GM18861 (cell line): ENCODE data around the gene NHSL1.
A peak's percentile ranks its signal among the peaks of the same experiment; 100 is the strongest.

Experiments
- ATAC-seq: cut with Tn5 transposase; IDR thresholded peaks from one replicate; pipeline ENCODE4 v1.9.1; 2021; ENCODE audit not compliant: unreplicated experiment

Gene NHSL1

DNA sequence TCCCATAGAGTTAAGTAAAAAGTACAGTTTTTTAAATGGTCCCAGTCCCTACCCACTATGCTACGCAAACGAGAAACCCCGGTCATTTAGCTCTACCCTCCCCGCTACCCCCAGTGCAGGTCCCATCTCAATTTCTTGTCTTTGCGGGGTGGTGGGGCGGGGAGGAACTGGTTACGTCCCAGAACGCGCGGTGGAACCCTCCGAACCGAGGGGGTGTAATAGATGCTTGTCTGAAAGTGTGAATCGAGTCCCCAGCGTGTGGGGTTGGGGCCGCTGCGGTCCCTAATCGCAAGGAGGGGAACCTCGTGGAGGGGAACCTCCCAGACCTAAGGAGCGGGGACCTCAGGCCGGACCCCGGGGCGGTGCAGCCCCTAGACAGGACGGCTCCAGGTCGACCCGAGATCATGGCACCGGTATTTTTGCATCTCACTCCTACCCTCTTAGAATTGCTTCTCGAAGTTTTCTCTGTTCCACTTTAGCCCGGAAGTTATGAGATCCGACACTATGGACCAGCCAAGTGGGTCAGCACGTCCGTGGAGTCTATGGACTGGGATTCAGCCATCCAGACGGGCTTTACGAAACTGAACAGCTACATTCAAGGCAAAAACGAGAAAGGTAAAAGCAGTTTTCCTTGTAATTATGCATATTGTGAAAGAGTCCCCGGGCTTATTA is 94.5 kb downstream of the NHSL1 start:
- no peak for ATAC-seq

DNA sequence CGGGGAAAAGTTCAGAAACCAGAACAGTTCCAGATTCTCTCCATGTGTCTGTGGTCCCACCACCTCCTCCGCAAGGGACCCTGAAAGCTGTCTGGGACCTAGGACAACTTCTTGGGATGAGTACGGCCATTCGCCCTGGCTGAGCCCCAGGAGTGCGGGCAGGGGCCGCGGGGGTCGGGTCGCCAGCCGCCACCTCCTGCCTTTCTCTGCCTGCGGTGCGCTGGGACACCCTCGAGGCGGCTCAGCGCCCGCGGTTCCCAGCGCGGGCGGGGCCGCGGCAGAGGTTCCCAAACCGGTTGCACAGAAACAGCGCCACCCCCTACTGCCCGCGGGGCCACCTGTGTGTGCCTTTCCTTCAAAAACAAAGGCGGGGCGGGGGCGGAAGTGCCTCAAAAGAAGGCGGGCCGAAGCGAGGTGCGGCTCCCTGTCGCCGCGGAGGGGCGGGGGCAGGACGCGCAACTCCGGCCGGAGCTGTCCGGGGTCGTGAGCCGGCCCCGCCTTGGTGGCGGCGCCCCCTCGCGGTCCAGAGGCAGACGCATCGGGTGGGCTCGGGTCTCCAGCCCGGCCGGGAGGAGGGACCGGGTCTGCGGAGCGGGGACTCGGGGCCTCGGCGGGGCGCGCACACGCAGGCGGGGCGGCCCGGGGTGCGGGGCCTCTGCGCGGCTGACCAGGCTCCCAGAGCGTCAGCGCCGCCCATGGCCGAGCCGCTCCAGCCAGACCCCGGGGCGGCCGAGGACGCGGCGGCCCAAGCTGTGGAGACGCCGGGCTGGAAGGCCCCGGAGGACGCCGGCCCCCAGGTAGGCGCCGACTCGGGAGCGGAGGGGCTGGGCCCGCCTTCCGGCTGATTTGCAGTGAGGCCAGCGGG is 95.3 kb downstream of the NHSL1 start, which contains the start of gene HEBP2:
TSS of gene HEBP2 (plus strand) at position 423 of the 865 bp plus-strand sequence. CDS start at position 696, 273 bp downstream.
- peak; percentile 84 for ATAC-seq

DNA sequence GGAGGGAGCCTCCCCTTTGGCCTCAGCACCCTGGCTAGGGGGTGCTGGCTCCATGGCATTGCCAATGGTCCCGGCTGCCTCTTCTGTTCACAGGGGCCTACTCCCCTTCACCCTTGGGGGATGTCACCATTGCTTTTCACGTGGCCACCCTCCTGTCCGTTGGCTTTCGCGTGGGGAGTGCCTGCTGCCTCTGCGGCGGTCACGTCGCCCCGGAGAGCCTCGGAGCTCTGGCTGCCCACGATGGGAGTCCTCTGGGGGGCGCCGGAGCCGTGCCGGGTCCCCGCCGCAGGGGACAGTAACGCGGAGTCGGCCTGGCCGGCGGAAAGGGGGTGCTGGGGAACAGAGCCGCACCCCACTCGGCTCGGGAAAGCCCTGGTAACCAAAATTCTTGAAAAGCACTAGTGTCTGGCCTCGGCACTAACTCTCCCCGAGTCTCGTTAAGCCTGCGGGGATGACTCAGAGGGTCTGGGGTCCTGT is 95.9 kb downstream of the NHSL1 start:
- ATAC-seq: peak; percentile 3

DNA sequence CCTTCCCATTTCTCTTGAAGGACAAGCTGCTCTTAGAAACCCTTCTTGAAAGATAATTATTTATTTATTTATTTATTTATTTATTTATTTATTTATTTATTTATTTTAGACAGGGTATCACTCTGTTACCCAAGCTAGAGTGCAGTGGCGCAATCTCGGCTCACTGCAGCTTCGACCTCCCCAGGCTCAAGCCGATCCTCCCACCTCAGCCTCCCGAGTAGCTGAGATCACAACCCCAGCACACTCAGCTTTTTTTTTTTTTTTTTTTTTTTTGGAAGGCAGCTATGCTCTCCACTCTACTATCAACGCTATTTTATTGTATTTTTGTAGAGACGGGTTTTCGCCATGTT is 96.5 kb downstream of the NHSL1 start:
- no peak for ATAC-seq

DNA sequence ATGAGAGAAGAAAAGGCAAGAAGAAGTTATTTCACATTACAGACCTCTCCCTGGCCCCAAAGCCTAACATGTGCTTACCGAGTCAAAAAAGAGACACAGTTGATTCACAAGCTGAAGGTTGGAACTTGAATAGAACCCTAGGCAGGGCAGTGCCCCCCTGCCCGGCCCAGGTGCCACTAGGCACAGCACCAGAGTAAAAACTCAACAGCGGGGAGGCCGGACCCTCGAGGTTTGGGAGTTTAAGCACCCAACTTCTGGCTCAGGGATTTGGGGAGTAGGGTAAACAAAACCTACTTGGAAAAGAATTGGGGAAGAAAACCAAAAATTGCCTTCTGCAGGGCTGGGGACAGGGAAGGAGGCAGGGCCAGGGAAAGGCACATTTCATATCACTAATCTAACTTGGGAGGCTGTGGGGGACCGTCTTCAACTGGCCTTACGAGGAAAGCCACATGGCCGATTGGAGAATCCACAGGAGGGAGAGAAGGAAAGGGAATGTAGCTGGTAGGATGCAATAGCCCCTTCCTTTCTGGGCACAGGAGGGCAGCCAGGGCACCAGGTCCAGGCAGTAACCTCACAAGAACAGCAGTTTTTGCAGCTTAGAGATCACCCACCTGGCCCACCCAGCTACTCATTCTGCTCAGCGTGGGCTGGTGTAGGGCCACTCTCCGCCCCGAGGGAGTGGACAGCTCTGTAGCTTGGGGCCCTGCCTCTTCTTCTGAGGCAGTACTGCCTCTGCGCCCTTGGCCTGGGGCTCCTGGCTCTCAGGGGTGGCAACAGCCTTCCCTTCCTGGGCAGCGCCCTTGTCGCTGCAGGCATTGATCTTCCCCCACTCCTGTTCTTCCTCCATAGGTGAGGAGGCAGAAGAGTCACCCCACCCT is 97.1 kb downstream of the NHSL1 start:
- no peak for ATAC-seq

DNA sequence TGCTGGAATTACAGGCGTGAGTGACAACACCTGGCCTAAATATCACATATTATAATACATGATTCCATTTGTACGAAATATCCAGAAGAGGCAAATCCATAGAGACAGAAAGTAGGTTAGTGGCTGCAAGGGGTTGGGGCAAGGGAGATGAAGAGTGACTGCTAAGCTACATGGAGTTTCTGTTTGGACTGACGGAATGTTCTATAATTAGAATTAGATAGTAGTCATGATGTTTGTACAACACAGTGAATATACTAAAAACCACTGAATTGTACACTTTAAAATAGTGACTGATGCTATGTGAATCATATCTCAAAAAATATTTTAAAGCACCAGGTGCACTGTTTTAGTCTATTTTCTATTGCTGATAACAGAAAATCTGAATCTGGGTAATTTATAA is 99.0 kb downstream of the NHSL1 start:
- ATAC-seq: no peak

DNA sequence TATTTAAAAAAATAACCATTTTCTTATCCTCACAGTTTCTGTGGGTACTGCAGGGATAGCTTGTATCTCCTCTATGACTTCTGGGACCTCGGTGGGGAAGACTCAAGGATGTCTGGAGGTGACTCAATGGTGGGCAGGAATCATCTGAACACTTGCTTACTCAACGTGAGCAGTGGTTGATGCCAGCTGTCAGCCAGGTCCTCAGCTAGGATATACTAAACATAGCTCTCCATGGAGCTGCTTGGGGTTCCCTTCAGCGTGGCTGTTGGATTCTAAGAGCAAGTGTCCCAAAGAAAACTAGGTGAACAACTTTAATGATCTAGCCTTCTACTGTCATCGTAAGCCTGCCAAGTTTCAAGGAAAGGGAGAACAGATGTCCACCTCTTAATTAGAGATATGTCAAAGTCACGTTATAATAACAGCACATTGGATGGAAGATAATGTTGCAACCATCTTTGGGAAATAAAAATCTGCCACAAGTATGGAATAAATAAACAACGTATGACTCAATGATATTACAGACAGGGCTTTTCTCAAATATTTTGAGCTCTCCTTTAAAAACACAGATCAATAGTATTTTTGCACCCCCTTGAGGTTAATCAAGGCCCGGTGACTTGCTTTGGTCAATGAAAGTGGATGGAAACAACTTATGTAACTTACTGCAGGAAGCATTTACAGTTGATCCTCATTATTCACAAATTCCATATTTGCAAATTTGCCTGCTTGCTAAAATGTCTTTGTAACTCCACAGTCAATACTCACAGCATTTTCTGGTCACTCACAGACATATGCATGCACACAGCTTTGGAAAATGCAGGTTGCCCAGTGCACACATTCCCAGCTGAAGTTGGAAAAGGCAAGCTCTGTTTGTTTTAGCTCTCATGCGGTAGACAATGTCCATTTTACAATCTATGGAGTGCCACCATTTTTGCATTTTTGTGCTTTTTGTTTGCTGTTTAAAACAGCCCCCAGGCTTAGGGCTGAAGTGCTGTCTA is 101.9 kb downstream of the NHSL1 start:
- no peak for ATAC-seq

DNA sequence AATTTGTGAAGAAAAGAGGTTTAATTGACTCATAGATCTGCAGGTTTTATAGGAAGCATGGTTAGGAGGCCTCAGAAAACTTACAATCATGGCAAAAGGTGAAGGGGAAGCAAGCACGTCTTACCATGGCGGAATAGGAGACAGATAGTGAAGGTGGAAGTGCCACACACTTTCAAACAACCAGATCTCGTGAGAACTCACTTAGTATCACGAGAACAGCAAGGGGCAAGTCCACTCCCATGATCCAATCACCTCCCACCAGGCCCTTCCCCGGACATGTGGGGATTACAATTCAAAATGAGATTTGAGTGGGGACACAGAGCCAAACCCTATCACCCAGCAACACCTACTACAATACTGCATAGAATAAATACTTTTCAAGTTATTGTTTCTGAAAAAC is 102.6 kb downstream of the NHSL1 start:
- no peak for ATAC-seq

DNA sequence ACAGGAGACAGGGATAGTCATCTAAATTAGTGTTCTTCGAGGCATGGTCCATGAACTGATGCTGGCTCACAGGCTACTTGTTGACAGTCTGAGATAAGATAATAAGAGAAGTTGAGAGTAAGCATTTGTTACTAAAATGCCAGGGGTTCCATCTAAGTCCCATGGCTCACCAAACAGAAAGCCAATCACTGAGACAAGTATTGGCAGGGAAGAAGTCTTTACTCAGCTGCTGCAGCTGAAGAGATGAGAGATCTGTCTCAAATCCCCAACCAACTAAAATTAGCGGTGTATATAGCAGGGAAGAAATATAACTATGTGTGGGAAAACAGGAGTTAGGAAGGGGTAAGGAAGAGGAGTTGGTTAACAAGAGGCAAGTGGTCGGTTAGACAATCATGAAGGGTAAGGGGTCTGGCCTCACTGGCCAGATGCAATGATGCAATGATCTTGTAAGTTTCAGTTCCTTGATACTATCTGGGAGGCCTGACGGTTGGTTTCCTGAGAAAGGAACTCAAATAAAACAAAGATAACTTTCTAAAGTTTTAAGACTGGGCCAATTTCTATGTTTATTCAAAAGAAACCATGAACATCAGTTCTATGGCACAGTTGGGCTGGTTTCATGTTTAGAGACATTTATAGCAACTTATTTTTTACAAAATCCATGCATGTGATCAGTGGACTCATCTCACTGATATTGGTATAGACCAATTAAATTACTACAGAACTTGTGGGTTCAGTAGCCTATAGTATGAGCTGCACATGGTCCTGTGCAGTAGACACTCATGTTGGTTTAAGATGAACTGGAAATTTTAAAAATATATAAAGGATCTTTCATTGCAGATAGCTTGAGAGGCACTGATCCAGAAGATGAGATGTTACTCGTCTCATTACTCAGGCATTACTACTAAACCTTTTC is 105.2 kb downstream of the NHSL1 start:
- ATAC-seq: peak; percentile 45

DNA sequence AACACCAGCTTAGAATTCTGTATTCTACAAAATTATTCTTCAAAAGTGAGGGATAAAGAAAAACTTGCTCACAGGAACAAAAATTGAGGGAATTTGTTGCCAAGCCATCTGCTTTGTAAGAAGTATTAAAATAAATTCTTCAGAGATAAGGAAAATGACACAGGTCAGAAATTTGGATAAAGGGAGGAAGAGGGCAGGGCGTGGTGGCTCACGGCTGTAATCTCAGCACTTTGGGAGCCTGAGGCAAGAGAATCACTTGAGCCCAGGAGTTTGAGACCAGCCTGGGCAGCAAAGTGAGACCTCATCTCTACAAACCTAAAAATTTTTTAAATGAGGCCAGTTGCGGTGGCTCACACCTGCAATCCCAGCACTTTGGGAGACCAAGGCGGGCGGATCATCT is 109.7 kb downstream of the NHSL1 start:
- ATAC-seq: no peak

DNA sequence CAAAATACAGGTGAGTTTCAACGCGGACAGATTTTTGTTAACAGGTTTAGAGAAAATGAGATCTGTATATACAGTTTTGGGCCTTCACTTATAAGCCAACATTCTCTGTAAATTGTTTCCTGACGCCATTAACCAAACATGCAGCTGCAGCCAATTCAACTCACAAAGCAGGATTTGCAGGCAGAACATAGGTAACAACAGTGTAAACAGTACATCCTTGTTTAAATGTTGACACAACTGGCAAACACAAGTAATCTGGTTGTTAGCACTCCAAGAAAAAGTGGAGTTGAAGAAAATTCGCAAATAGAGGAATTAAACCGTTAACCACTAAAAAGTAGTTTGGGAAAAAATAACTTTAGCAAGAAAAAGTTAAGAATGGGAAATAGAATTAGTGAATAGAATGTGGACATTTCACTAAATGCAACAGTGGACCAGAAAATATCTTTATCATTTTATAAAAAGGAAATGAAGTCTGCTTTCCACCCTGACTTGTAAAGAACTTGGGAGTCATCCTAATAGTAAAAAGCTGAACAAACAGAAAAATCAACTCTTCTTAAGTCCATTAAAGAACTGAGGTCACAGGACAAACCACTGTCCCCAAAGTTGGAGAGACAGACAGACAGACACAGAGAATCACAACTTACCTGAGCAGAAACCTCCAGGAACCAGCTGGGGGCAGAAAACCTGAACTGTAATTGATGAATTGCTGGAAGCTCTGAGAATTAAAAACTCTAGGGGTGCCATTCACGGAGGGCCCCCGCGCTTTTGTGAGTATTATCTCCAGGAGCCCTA is 111.5 kb downstream of the NHSL1 start:
- ATAC-seq: no peak

DNA sequence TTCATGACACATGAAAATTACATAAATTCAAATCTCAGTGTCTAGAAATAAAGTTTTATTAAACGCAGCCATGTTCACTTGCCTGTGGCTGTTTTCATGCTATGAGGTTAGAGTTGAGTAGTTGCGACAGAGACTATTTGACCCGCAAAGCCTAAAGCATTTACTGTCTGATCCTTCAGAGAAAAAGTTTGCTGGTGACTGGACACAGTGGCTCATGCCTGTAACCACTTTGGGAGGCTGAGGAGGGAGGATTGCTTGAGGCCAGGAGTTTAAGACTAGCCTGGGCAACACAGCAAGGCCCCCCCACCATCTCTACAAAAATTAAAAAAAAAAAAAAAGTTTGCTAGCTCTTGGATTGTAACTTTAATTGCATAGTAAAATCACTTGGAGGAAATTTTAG is 112.4 kb downstream of the NHSL1 start:
- ATAC-seq: no peak

DNA sequence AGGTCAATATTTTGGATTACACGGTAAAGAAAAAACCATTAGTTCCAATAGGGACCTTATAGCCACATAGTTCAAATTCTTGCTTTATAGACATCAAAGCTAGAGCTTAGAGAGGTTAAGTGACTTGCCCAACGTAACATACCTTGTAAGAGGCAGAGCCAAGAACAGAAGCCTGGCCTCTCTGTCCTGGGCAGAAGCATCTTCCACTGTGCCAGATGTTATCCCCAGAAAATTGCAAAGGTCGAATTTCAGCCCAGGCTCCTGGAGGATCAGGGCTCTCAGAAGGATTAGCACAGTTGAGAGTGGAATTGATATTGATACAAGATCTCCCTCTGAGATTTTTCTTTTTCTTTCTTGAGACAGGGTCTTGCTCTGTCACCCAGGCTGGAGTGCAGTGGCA is 115.5 kb downstream of the NHSL1 start:
- ATAC-seq: no peak

DNA sequence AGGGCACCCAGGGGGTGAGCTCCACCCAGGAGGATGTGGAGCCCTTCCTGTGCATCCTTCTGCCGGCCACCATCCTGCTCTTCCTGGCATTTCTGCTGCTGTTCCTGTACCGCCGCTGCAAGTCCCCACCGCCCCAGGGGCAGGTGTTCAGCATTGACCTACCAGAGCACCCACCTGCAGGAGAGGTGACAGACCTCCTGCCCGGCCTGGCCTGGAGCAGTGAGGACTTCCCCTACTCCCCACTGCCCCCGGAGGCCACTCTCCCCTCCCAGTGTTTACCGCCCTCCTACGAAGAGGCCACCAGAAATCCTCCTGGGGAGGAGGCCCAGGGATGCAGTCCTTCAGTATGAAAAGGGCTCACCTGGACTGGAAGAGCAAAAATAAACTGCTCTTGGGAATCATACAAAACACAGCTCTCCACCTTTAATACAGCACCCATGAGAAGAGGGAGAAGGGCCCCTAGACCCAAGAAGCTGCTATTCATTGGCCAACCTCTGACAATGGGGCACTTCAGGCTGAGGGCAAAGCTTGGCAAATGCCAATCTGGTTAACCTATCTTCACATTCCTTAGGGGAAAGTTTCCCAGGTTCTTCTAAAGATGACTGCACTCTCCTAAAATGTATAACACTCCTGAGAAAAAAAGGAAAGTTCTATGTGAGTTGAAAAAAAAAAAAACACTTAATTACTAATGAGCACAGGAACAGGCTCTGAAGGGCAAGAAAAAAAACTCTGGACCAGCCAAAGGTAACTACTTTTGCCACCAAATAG is 116.6 kb downstream of the NHSL1 start:
- ATAC-seq: no peak

DNA sequence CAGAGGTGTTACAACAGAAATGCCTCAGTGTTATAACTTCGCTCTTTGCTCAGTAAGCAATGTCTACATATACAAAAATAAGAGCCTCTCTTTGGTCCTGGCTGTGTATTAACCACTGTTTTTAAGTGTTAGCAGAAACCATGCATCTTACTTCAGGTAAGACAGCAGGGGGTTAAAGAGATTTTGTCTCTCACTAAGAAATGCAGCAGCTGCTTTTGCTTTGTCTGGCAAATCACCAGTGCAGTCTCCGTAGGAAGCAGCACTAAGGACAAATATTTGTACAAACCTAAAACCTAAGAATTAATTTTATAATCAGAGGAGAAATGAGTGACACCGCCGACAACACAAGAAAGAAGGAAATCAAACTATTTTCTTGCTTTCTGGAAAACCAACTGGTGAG is 120.8 kb downstream of the NHSL1 start:
- ATAC-seq: no peak

DNA sequence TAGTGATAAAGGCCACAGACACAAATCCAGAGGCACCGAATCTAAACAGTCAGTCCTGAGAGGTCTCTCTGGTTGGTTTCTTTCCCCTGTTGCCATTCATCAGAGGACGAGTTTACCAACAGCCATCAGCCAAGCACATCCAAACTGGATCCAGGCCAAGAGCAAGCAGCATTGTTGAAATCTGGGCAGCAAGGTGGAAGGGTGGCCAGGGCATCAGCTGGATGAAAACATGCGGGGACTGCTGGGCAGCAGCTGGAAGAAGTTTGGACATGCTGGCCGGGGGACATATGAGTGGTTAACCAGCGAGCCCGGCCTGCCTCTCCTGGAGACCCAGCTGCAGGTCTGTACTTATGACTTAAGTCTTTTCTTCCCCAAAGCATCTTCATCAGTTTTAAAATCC is 121.5 kb downstream of the NHSL1 start, which contains the start of gene SMIM28:
TSS of gene SMIM28 (plus strand) at position 62 of the 400 bp plus-strand sequence. CDS start at position 230, 168 bp downstream.
- ATAC-seq: no peak

DNA sequence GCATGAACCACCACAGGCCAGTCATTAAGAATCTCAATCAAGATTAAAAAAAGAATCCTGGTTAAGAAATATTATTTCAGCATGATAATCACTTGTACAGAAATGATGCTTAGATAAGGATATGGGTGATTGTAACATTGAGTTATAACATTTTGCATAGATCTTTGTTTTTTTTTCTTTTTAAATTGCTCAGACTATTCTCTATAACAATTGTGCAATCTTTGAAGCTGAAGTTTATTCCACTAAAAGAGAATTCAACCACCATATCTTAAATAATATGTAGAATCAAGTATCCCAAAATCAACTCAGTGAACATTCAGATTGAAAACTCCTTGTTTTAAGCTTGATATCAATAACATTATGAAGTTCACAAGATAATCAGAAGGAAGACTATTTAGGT is 122.3 kb downstream of the NHSL1 start:
- no peak for ATAC-seq
